A673 (cell line): ENCODE data around the gene TMUB2. TPM values are rescaled to one million over a fixed set of nuclear protein-coding genes. Genes with fewer than 3 reads are reported as not detected.

Source experiments
- BruUV-seq: library from RNA; stranded (reverse); fragments of 400-500 nt; replicated peaks from 2 replicates; lab custom pipeline; 2021; lab: Mats Ljungman, UMichigan
- CTCF ChIA-PET: fragments of 300-600 bp; sonication (Branson Sonifier 250); formaldehyde crosslinking; loops from one replicate; lab custom pipeline; 2022; ENCODE audit warnings: antibody characterized with exemption; lab: Charles Lee
- POLR2A ChIA-PET: fragments of 300-600 bp; sonication (Branson Sonifier 250); formaldehyde crosslinking; loops from one replicate; lab custom pipeline; 2022; ENCODE audit warnings: antibody characterized with exemption; ENCODE audit not compliant: low non-redundant PET; lab: Charles Lee
- DNase-seq: peaks from one replicate; pipeline ENCODE4 v3.0.0-alpha.2; 2015; ENCODE audit warnings: low spot score
- H3K27ac ChIP-seq: fragments of 200-600 bp; sonication (generic); 2 replicates; pipeline ENCODE4 v1.5.1; 2016; ENCODE audit warnings: mixed run types, low read depth, mild to moderate bottlenecking, mixed read lengths, antibody characterized with exemption, low read length; ENCODE audit not compliant: poor library complexity, severe bottlenecking
- H3K27me3 ChIP-seq: fragments of 200-600 bp; sonication (generic); replicated peaks from 2 replicates; pipeline ENCODE4 v1.6.1; 2017; ENCODE audit warnings: mixed run types, low read depth, mild to moderate bottlenecking, mixed read lengths, antibody characterized with exemption, low read length; ENCODE audit not compliant: insufficient read depth, poor library complexity
- H3K36me3 ChIP-seq: fragments of 200-600 bp; sonication (generic); 2 replicates; pipeline ENCODE4 v1.6.1; 2016; ENCODE audit warnings: mixed run types, mild to moderate bottlenecking, mixed read lengths, antibody characterized with exemption, low read length; ENCODE audit not compliant: insufficient read depth, poor library complexity, severe bottlenecking
- H3K4me1 ChIP-seq: fragments of 200-600 bp; sonication (generic); 2 replicates; pipeline ENCODE4 v1.6.1; 2017; ENCODE audit warnings: mixed run types, mild to moderate bottlenecking, mixed read lengths, antibody characterized with exemption, low read length; ENCODE audit not compliant: insufficient read depth, poor library complexity, severe bottlenecking
- H3K4me3 ChIP-seq: fragments of 200-600 bp; sonication (generic); 2 replicates; pipeline ENCODE4 v1.5.1; 2016; ENCODE audit warnings: low read depth, mixed run types, mild to moderate bottlenecking, mixed read lengths, low read length; ENCODE audit not compliant: poor library complexity, severe bottlenecking
- H3K9me3 ChIP-seq: fragments of 200-600 bp; sonication (generic); 2 replicates; pipeline ENCODE4 v1.6.1; 2016; ENCODE audit warnings: mixed run types, low read depth, mild to moderate bottlenecking, mixed read lengths, antibody characterized with exemption, low read length; ENCODE audit not compliant: poor library complexity, severe bottlenecking
- EZH2 ChIP-seq: fragments of 200-600 bp; sonication (generic); IDR thresholded peaks from 2 replicates; pipeline ENCODE4 v1.6.1; 2017; ENCODE audit warnings: borderline replicate concordance, low read depth, mild to moderate bottlenecking, mixed read lengths, antibody characterized with exemption, low read length; ENCODE audit not compliant: poor library complexity, severe bottlenecking
- intact Hi-C: fragments of 100-400 bp; cut with micrococcal nuclease; formaldehyde crosslinking; loops from one replicate; pipeline ENCODE4 v1.10.0; 2022; ENCODE audit not compliant: unreplicated experiment
- total RNA-seq: library from RNA; stranded (reverse); gene quantifications from 2 replicates; pipeline ENCODE4 v1.2.3, GENCODE V29; 2021
- TF ChIP-seq, protein P1 (sequence below): fragments of 300-800, 200-600 bp; sonication (generic); conservative IDR thresholded peaks from 2 replicates; pipeline ENCODE4 v1.5.1; 2017; ENCODE audit warnings: low read depth, mild to moderate bottlenecking, antibody characterized with exemption, low read length, moderate library complexity, mixed read lengths

The TMUB2 gene
- total RNA-seq, 1 experiment from 2014 or later, result 13.0 TPM

DNA sequence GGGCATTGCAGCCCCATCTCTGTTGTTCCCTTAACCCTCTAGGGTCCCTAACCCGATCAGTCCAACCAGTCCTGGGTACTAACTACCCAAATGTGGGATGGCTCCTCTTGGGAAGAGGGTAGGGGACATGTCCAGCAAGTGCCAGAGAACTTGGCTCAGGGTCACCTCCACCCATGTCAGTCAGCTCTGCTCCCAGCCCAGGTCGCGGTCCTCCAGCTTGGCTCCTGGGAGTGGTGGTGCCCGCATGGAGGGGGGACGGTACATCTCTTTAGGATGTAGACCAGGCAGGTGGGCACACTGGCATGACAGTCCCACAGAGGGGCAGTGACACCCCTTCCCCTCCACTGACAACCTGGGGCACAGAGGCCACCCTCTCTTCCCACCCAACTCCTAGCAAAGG, 6.0 kb downstream of the TMUB2 start:
- TF ChIP-seq EZH2, result no peak
- TF ChIP-seq, protein P1, sequence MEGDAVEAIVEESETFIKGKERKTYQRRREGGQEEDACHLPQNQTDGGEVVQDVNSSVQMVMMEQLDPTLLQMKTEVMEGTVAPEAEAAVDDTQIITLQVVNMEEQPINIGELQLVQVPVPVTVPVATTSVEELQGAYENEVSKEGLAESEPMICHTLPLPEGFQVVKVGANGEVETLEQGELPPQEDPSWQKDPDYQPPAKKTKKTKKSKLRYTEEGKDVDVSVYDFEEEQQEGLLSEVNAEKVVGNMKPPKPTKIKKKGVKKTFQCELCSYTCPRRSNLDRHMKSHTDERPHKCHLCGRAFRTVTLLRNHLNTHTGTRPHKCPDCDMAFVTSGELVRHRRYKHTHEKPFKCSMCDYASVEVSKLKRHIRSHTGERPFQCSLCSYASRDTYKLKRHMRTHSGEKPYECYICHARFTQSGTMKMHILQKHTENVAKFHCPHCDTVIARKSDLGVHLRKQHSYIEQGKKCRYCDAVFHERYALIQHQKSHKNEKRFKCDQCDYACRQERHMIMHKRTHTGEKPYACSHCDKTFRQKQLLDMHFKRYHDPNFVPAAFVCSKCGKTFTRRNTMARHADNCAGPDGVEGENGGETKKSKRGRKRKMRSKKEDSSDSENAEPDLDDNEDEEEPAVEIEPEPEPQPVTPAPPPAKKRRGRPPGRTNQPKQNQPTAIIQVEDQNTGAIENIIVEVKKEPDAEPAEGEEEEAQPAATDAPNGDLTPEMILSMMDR, result no peak
- Histone ChIP-seq H3K4me1 (peaks cover 7% of the 10 kb centered on the region), H3K27ac (no peak overlapping the region), H3K9me3 (no peaks in the 10 kb centered on the region), H3K36me3 (peaks cover 29% of the 10 kb centered on the region), H3K4me3 (no peak overlapping the region), H3K27me3 (no peaks in the 10 kb centered on the region)
- no peak for DNase-seq
- CTCF ChIA-PET, result no interaction called here
- intact Hi-C loops, result no loop called here
- no TSS peak for BruUV-seq
- POLR2A ChIA-PET, result no interaction called here

DNA sequence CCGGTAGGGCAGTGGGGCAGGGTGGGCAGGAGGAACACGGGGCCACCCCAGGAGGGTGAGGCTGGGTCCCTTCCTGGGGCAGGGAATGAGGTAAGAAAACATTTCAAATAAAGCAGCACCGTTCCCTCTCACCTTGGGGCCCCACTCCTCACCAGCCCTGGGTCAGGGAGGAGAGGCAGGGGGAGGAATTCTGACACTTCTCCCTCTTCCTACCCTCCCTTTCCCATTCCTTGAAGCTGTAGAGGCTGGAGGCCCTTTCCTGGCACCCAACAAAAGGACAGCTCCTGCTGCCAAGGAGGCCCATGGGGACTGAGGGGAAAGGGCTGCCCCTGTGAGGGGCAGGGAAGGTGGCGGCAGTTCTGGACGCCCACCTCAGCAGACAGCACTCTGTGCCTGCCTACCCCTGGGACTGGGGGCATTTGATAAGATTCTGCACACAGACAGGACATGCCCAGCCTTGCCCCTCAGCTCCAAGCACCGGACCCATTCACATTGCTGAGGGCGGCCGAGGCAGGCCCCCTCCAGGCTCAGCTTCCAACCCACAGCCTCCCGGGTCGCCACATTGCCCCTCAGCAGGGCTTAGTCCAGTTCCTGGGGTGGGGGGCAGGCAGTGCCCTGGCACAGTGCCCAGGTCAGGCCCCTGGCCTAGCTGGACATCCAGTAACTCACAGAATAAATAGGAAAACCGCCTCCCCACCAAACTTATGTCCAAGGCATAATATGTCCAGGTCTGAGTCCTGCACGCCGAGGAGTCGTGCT, 6.7 kb downstream of the TMUB2 start:
- Histone ChIP-seq H3K27ac (no peak overlapping the region), H3K9me3 (no peaks in the 10 kb centered on the region), H3K36me3 (peaks cover 29% of the 10 kb centered on the region), H3K4me3 (no peak overlapping the region), H3K27me3 (no peaks in the 10 kb centered on the region), H3K4me1 (no peaks in the 10 kb centered on the region)
- DNase-seq, result no peak
- TF ChIP-seq, protein P1, result no peak
- TF ChIP-seq EZH2, result no peak
- no TSS peak for BruUV-seq
- CTCF ChIA-PET, result no interaction called here
- POLR2A ChIA-PET, result no interaction called here
- intact Hi-C loops, result no loop called here

DNA sequence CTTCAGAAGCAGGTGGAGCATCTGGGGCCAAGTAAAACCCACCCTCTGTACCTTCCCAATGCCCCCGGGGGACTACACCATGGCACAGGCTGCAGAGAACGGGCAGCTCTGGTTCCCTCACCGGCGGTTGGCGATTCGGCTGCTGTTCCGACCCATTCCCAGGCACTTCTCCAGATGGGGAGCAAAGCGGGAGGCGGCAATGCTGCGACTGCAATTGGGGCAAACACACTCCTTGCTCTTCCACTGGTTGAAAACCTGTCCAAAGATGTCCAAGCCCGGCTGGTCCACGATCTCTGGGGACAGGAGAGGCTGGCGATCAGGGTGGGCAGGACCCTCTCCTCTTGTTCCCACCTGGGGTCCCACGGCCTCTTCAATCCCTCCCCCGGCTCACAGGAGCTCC, 10.3 kb downstream of the TMUB2 start:
- TF ChIP-seq, protein P1, result no peak
- no peak for TF ChIP-seq EZH2
- no peaks in the 10 kb centered on the region for H3K9me3 ChIP-seq
- peaks cover 29% of the 10 kb centered on the region for H3K36me3 ChIP-seq
- H3K4me1 ChIP-seq, result no peaks in the 10 kb centered on the region
- CTCF ChIA-PET, result no interaction called here
- no peaks in the 10 kb centered on the region for H3K27me3 ChIP-seq
- no peak for DNase-seq
- H3K27ac ChIP-seq, result no peak overlapping the region
- intact Hi-C loops, result no loop called here
- BruUV-seq, result no TSS peak
- no peak overlapping the region for H3K4me3 ChIP-seq
- POLR2A ChIA-PET, result no interaction called here
